ENCODE measurements around the gene OMP. TPM values are rescaled to one million over a fixed set of nuclear protein-coding genes. Genes with fewer than 3 reads are reported as not detected.

The OMP gene
- total and polyA plus RNA-seq, 2 of the 13 experiments (the other 11 are each of a cell fraction or from before 2014, with no cell fraction given): not detected

DNA sequence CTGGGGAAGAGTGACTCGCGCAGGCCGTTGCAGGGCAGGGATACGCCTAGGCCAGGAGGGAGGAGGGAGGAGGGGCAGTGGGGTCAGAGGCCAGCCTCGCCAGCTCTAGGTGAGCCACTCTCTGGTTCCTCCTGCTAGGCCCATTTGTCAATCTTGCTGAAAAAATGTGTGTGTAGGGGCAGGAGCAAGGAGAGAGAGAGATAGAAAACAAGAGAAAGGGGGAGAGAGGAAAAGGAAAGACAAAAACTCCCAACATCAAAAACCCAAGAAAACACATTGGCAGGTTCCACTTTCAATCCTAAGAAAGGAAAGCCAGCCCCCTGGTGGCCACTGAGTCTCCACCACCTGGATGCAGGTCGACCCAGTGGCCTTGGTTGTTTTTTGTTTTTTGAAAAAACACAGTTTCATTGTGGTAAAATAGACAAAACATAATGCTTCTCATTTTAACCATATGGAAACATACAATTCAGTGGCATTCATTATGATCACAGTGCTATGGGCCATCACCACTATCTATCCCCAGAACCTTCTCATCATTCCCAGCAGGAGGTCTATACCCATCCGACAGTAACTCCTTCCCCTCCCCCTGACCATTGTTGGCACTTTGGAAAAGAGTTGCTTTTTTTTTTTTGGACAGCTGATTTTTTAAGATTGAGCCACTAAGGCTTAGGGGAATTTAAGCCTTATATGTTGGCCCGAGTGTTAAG, 10.9 kb downstream of the OMP start (continued):
- TF ChIP-seq, protein P1, sequence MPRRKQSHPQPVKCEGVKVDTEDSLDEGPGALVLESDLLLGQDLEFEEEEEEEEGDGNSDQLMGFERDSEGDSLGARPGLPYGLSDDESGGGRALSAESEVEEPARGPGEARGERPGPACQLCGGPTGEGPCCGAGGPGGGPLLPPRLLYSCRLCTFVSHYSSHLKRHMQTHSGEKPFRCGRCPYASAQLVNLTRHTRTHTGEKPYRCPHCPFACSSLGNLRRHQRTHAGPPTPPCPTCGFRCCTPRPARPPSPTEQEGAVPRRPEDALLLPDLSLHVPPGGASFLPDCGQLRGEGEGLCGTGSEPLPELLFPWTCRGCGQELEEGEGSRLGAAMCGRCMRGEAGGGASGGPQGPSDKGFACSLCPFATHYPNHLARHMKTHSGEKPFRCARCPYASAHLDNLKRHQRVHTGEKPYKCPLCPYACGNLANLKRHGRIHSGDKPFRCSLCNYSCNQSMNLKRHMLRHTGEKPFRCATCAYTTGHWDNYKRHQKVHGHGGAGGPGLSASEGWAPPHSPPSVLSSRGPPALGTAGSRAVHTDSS (CRISPR knock-in tag; conservative IDR thresholded peaks at IDR 0.05): no peak
- no peak for TF ChIP-seq ZNF282 (IDR thresholded peaks at IDR 0.05; ENCODE audit: partially characterized antibody)

DNA sequence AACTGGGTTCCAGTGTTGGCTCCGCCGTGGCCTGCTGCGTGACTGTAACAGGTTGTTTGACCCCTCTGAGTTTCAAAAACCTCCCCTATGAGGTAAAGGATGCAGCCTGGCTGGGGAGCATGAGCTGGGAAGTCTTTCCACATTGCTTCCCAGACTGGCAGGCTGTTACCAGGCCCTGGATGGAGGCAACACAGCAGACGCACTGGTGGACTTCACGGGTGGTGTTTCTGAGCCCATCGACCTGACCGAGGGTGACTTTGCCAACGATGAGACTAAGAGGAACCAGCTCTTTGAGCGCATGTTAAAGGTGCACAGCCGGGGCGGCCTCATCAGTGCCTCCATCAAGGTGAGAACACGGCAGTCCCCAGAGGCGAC, 11.4 kb downstream of the OMP start:
- FAIRE-seq (no peak), ATAC-seq (no peak), DNase-seq (ENCODE audit: low spot score) (no peak)
- no TSS peak for BruUV-seq (replicated peaks)
- POLR2A ChIA-PET: no interaction called here
- Histone ChIP-seq H3K9me3 (ENCODE audit: low read length) (no peaks in the 10 kb centered on the region), H4K20me1 (ENCODE audit: insufficient read depth, low read length) (no peaks in the 10 kb centered on the region), H3K4me2 (ENCODE audit: low read depth, low read length) (no peak overlapping the region), H3K27me3 (ENCODE audit: control insufficient read depth in 1 of 2, insufficient read depth in 2 of 2, low read length in 2 of 2) (peaks cover 0 to 4% of the 10 kb centered on the region in 2 experiments; a peak in 1 of 5 replicates), H3K4me3 (replicated peaks in 1 of 3; ENCODE audit: insufficient read depth in 1 of 3, low read depth in 2 of 3, low read length in 3 of 3) (no peak overlapping the region), H2AFZ (ENCODE audit: low read length) (no peak overlapping the region), H3K4me1 (ENCODE audit: insufficient read depth, low read length) (peaks cover 10% of the 10 kb centered on the region), H3K27ac (ENCODE audit: extremely low read length, insufficient read depth, low read length) (no peak overlapping the region), H3K36me3 (replicated peaks in 1 of 2; ENCODE audit: control insufficient read depth in 1 of 2, insufficient read depth in 2 of 2, low read length in 2 of 2) (no peaks in the 10 kb centered on the region), H3K79me2 (ENCODE audit: insufficient read depth, low read length) (no peaks in the 10 kb centered on the region), H3K9ac (ENCODE audit: insufficient read depth, low read depth, low read length) (no peak overlapping the region)
- CTCF ChIA-PET (ENCODE audit: low intra/inter-chr PET ratio, low total read pairs): interaction anchor here (1.1 to 2.3 kb wide), 3 partner anchors 13 to 68 kb away, joined by 3 to 19 read pairs (median 5); no protein-coding TSS in a partner anchor
- intact Hi-C loops (cut with micrococcal nuclease; ENCODE audit: unreplicated experiment): no loop called here
- 68% methylated on average over 8 of the region's 13 CpGs for WGBS (ENCODE audit: low lambda C conversion rate)
- TF ChIP-seq, protein P2, sequence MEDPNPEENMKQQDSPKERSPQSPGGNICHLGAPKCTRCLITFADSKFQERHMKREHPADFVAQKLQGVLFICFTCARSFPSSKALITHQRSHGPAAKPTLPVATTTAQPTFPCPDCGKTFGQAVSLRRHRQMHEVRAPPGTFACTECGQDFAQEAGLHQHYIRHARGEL (CRISPR knock-in tag; IDR thresholded peaks at IDR 0.05): no peak
- TF ChIP-seq HIVEP1 (CRISPR knock-in tag; IDR thresholded peaks at IDR 0.05): no peak
- in situ Hi-C loops (cut with HindIII; ENCODE audit: extremely low pct_ligation_motif_present, low pct_unique_long_range_greater_than_20kb): no loop called here

Data from HepG2 (cell line).